Caco-2 (cell line): ENCODE results near the gene SEPTIN2. TPM values are rescaled to one million over a fixed set of nuclear protein-coding genes. Genes with fewer than 3 reads are reported as not detected.

ENCODE experiments used
- BruUV-seq: library from RNA; stranded (reverse); fragments of 400-500 nt; replicated peaks from 2 replicates; lab custom pipeline; 2021; lab: Mats Ljungman, UMichigan
- CTCF ChIA-PET: fragments of 300-600 bp; sonication (Branson Sonifier 250); formaldehyde crosslinking; loops from one replicate; lab custom pipeline; 2022; ENCODE audit warnings: antibody characterized with exemption; lab: Charles Lee
- POLR2A ChIA-PET: fragments of 300-600 bp; sonication (Branson Sonifier 250); formaldehyde crosslinking; loops from one replicate; lab custom pipeline; 2022; ENCODE audit warnings: antibody characterized with exemption; lab: Charles Lee
- DNase-seq, 2 experiments: peaks; one replicate each; pipeline versions ENCODE4 v3.0.0 to v3.0.0-alpha.2; 2020 to 2022
- H3K27me3 ChIP-seq: replicated peaks from 2 replicates; pipeline ENCODE4 v1.6.0; 2011; ENCODE audit warnings: low read length; ENCODE audit not compliant: control insufficient read depth, insufficient read depth
- H3K36me3 ChIP-seq: 2 replicates; pipeline ENCODE4 v1.5.1; 2011; ENCODE audit warnings: low read length; ENCODE audit not compliant: control insufficient read depth, insufficient read depth
- H3K4me1 ChIP-seq: fragments of 250-450 bp; sonication (Bioruptor Pico); 2 replicates; pipeline ENCODE4 v1.5.1; 2020; ENCODE audit warnings: mild to moderate bottlenecking
- H3K4me3 ChIP-seq: 2 replicates; pipeline ENCODE4 v1.5.1; 2011; ENCODE audit warnings: low read depth, mild to moderate bottlenecking, control low read depth, low read length
- H3K9me3 ChIP-seq: fragments of 250-450 bp; sonication (Bioruptor Pico); 2 replicates; pipeline ENCODE4 v1.5.1; 2020; ENCODE audit warnings: mild to moderate bottlenecking, moderate library complexity
- H3K27ac Mint-ChIP-seq: one replicate; pipeline ENCODE4 v1.8.0; 2022; ENCODE audit warnings: mixed read lengths; ENCODE audit not compliant: unreplicated experiment
- H3K27me3 Mint-ChIP-seq: one replicate; pipeline ENCODE4 v1.8.0; 2022; ENCODE audit warnings: mixed read lengths; ENCODE audit not compliant: insufficient read depth, unreplicated experiment
- H3K36me3 Mint-ChIP-seq: one replicate; pipeline ENCODE4 v1.8.0; 2022; ENCODE audit warnings: mild to moderate bottlenecking, mixed read lengths; ENCODE audit not compliant: insufficient read depth, unreplicated experiment
- H3K4me1 Mint-ChIP-seq: one replicate; pipeline ENCODE4 v1.8.0; 2022; ENCODE audit warnings: low read depth, mixed read lengths; ENCODE audit not compliant: unreplicated experiment
- H3K4me3 Mint-ChIP-seq: one replicate; pipeline ENCODE4 v1.8.0; 2022; ENCODE audit warnings: mild to moderate bottlenecking, moderate library complexity, mixed read lengths; ENCODE audit not compliant: unreplicated experiment
- H3K9me3 Mint-ChIP-seq: one replicate; pipeline ENCODE4 v1.8.0; 2022; ENCODE audit warnings: mixed read lengths; ENCODE audit not compliant: unreplicated experiment
- intact Hi-C: fragments of 100-400 bp; cut with micrococcal nuclease; formaldehyde crosslinking; loops from one replicate; pipeline ENCODE4 v1.10.0; 2022; ENCODE audit not compliant: unreplicated experiment
- total RNA-seq: library from RNA; stranded (reverse); gene quantifications from 2 replicates; pipeline ENCODE4 v1.2.3, GENCODE V29; 2022
- TF ChIP-seq, protein P1 (sequence below), 2 experiments: fragments of 200-600 bp in 1 of 2; IDR thresholded peaks; 1 replicate in 1 of 2; 2 replicates in 1 of 2; pipeline versions ENCODE4 v1.5.1 to v1.8.0; 2011 to 2022; ENCODE audit warnings: antibody characterized with exemption in 1 of 2, control low read depth in 1 of 2, inconsistent platforms in 1 of 2, low read depth in 1 of 2, low read length in 1 of 2, mild to moderate bottlenecking in 1 of 2, moderate library complexity in 1 of 2; ENCODE audit not compliant: insufficient read depth in 1 of 2, severe bottlenecking in 1 of 2, unreplicated experiment in 1 of 2

SEPTIN2 gene
- total RNA-seq, 1 experiment from 2014 or later: 209 TPM

DNA sequence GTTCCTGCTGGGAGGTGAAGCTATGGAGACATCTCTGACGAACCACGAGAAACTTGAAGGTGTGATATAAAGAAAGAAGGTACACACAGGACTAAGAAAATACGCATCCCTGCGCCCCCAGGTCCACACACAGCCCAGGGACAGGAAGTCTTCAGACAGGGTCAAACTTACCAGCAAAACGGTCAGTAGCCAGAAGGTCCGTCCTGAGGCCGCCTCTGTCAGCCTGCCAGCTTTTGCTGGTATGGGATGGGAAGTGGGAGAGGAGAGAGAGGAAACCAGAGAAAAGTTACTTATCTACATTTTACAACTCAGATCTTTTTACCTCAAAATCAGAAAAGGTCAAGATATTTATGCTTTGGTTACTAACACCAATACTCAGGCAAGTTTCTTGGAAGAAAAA is 47.4 kb upstream of the SEPTIN2 start:
- BruUV-seq: no TSS peak
- Mint-ChIP-seq H3K4me3 (no peak overlapping the region), H3K27ac (no peak overlapping the region), H3K36me3 (peaks cover 85% of the 10 kb centered on the region), H3K9me3 (no peaks in the 10 kb centered on the region), H3K27me3 (no peaks in the 10 kb centered on the region), H3K4me1 (peaks cover 11% of the 10 kb centered on the region)
- intact Hi-C loops: no loop called here
- H3K4me3 ChIP-seq: no peak overlapping the region
- H3K9me3 ChIP-seq: no peaks in the 10 kb centered on the region
- DNase-seq: no peak
- POLR2A ChIA-PET: no interaction called here
- CTCF ChIA-PET: interaction anchor here (0.6 kb wide), 1 partner anchor 510 kb away, joined by 3 read pairs; no protein-coding TSS in a partner anchor
- TF ChIP-seq, protein P1, sequence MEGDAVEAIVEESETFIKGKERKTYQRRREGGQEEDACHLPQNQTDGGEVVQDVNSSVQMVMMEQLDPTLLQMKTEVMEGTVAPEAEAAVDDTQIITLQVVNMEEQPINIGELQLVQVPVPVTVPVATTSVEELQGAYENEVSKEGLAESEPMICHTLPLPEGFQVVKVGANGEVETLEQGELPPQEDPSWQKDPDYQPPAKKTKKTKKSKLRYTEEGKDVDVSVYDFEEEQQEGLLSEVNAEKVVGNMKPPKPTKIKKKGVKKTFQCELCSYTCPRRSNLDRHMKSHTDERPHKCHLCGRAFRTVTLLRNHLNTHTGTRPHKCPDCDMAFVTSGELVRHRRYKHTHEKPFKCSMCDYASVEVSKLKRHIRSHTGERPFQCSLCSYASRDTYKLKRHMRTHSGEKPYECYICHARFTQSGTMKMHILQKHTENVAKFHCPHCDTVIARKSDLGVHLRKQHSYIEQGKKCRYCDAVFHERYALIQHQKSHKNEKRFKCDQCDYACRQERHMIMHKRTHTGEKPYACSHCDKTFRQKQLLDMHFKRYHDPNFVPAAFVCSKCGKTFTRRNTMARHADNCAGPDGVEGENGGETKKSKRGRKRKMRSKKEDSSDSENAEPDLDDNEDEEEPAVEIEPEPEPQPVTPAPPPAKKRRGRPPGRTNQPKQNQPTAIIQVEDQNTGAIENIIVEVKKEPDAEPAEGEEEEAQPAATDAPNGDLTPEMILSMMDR (IDR thresholded peaks at IDR 0.05; ENCODE audit: insufficient read depth in 1 of 2, low read depth in 1 of 2, low read length in 1 of 2, severe bottlenecking in 1 of 2, unreplicated experiment in 1 of 2): no peak
- peaks cover 11% of the 10 kb centered on the region; the same call in 1 of the 2 replicates for H3K4me1 ChIP-seq
- no peaks in the 10 kb centered on the region for H3K27me3 ChIP-seq
- H3K36me3 ChIP-seq: no peaks in the 10 kb centered on the region; the same call in 1 of the 2 replicates

DNA sequence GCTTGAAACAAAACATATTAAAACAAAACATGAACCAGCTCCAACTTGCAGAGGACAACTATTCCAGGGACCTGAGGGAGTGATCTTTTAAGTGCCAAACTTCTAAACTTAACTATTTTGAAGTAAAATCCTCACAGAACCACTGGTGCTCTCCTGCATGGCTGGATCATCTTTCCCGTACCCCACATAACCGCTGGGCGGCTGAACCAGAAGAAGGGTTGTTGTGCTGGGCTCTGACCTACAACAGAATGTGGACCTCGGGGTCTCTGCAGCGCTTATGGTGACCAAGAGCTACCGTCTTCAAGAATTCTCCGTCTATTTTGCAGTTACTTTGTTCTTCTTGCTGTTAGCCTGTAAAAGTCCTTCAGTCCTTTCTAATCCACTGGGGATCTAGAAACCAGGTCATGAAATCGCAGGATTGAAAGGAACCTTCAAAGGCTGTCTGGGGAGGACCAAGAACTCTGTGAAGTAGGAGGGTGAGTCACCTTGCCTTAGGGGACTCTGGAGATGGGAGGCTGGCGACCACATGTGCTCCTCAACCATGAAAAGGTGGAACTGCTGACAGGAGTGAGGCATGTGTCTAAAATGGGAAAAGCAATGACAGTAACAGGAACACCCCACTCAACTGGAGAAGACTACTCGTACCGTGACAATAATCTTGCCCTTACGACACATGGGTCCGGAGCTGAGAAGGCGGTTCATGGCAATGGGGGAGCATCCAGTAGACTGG is 46.8 kb upstream of the SEPTIN2 start:
- H3K9me3 Mint-ChIP-seq: no peaks in the 10 kb centered on the region
- no peak overlapping the region for H3K4me3 Mint-ChIP-seq
- H3K27ac Mint-ChIP-seq: no peak overlapping the region
- DNase-seq: no peak
- TF ChIP-seq, protein P1 (IDR thresholded peaks at IDR 0.05; ENCODE audit: insufficient read depth in 1 of 2, low read depth in 1 of 2, low read length in 1 of 2, severe bottlenecking in 1 of 2, unreplicated experiment in 1 of 2): no peak
- intact Hi-C loops: no loop called here
- ChIA-PET POLR2A (no interaction called here), CTCF (no interaction called here)
- no peaks in the 10 kb centered on the region for H3K27me3 Mint-ChIP-seq
- Histone ChIP-seq H3K9me3 (no peaks in the 10 kb centered on the region), H3K27me3 (no peaks in the 10 kb centered on the region), H3K4me1 (peaks cover 11% of the 10 kb centered on the region; the same call in 1 of the 2 replicates), H3K4me3 (no peak overlapping the region), H3K36me3 (no peaks in the 10 kb centered on the region; the same call in 1 of the 2 replicates)
- H3K4me1 Mint-ChIP-seq: peaks cover 17% of the 10 kb centered on the region
- BruUV-seq: no TSS peak
- H3K36me3 Mint-ChIP-seq: peaks cover 85% of the 10 kb centered on the region

DNA sequence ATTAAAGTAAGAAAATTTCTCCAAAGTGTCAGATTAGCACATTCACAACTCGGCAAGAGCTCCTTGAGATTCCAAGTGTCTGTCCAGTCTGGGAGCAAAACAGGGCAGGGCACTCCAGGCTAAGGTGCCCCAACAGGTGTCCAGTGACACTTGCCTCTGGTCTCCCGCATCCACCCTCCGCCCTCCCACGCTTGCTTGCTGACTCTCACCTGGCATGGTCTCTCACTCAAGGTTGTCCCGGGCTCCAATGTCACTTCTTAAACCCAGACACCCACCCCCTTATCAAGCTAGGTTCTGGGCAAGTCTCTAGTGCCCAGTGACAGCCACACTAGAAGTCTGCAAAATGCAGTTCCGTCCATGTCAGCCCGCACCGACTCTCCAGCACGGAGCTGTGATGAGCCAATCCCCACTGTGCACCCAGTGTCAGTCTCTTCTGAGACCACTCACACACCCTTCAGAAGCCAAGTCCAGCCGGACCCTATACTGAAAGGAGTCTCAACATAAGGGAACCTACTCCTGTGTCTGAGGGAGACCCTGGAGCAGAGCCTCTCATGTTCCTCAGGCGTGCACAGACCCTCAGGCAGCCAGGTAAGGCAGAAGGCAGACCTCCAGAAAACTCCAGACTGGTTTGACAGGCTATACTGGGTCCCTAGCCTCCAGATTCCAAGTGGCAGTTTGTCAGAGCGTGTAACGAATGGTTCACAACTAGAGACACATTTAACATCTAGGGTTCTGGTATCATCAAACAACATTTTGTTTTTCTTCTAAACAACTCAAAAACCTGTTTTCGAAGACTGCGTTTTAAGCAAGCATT is 45.8 kb upstream of the SEPTIN2 start:
- ChIA-PET POLR2A (interaction anchor here (0.5 kb wide), 1 partner anchor 8 kb away, joined by 3 read pairs; no protein-coding TSS in a partner anchor), CTCF (no interaction called here)
- no peak for DNase-seq
- no TSS peak for BruUV-seq
- TF ChIP-seq, protein P1 (IDR thresholded peaks at IDR 0.05; ENCODE audit: insufficient read depth in 1 of 2, low read depth in 1 of 2, low read length in 1 of 2, severe bottlenecking in 1 of 2, unreplicated experiment in 1 of 2): no peak
- no peaks in the 10 kb centered on the region for H3K9me3 Mint-ChIP-seq
- H3K27ac Mint-ChIP-seq: no peak overlapping the region
- Histone ChIP-seq H3K4me3 (no peak overlapping the region), H3K36me3 (no peaks in the 10 kb centered on the region; the same call in 1 of the 2 replicates), H3K27me3 (no peaks in the 10 kb centered on the region), H3K9me3 (no peaks in the 10 kb centered on the region), H3K4me1 (peaks cover 11% of the 10 kb centered on the region; the same call in 1 of the 2 replicates)
- peaks cover 77% of the 10 kb centered on the region for H3K36me3 Mint-ChIP-seq
- no peak overlapping the region for H3K4me3 Mint-ChIP-seq
- intact Hi-C loops: no loop called here
- peaks cover 25% of the 10 kb centered on the region for H3K4me1 Mint-ChIP-seq
- no peaks in the 10 kb centered on the region for H3K27me3 Mint-ChIP-seq
